Measurements from ENCODE around the gene TBCB. TPM values are rescaled to one million over a fixed set of nuclear protein-coding genes. Genes with fewer than 3 reads are reported as not detected.

Gene TBCB, protein sequence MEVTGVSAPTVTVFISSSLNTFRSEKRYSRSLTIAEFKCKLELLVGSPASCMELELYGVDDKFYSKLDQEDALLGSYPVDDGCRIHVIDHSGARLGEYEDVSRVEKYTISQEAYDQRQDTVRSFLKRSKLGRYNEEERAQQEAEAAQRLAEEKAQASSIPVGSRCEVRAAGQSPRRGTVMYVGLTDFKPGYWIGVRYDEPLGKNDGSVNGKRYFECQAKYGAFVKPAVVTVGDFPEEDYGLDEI
- 96.8 and 161 TPM in 2 replicates for total RNA-seq

DNA sequence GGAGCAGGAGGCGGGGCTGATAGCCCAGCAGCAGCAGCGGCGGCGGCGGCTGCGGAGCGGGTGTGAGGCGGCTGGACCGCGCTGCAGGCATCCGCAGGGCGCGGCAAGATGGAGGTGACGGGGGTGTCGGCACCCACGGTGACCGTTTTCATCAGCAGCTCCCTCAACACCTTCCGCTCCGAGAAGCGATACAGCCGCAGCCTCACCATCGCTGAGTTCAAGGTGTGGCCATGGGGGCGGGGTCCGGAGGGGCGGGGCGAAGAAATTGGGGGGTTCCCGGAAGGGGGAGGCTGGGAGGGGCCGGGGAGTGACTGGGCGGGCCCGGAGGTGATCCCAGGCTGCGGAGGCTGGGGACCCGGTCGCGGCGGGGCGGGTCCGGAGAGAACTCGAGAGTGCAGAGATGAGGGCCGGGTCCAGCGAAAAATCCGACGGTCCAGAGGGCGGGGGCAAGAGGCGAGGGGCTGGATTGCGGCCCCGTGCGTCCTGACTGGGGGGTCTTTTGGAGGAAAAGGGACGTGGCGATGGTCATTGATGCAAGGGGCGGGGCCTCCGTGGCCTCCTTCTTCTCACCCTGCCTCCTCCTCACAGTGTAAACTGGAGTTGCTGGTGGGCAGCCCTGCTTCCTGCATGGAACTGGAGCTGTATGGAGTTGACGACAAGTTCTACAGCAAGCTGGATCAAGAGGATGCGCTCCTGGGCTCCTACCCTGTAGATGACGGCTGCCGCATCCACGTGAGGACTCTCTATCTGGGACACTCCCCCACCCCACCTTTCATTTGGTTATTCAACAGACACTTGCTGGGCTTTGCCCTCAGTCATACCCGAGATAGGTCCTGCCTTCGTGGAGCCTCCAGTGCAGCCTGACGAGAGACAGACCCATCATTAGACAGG is at the start of gene TBCB:
Gene TBCB (plus strand): TSS at position 16 of the 891 bp plus-strand sequence. CDS start 93 bp downstream, at position 109.

DNA sequence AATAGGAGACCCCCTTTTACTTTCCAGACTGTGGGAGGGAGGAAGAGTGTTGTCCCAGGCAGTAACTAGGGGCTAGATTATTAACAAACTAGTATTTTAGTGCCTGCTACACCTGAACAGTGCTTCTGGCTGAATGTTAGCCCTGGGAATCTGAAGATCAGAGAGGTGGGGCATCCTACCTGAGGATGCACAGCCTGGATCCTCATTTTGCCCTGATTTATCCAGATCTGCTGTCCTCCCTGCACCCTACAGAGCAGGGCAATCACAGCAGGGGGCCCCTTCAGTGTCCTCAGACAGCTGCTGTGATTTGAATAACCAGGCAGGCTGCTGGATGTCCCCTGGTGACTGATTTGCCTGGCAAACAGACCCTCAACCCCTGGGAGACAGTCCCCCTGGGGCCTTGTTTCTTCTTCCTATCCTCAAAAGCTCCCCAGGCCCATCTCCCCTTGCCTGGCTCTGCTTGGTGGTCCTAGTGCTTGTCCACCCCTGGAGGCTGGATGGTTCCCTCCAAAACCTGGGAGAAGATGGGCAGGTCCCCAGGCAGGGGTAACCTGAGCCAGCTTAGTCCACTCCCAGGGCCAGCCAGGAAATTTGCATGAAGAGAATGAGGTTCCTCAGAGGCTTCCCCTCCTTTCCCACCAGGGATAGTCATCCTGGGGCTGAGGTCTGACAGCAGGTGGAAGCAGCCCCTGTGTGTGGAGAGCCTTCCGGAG is 4.6 kb upstream of the TBCB start, which contains the start of gene OVOL3:
Gene OVOL3 (plus strand): TSS at position 657 of the 713 bp plus-strand sequence. CDS start 60 bp downstream, outside the sequence.

DNA sequence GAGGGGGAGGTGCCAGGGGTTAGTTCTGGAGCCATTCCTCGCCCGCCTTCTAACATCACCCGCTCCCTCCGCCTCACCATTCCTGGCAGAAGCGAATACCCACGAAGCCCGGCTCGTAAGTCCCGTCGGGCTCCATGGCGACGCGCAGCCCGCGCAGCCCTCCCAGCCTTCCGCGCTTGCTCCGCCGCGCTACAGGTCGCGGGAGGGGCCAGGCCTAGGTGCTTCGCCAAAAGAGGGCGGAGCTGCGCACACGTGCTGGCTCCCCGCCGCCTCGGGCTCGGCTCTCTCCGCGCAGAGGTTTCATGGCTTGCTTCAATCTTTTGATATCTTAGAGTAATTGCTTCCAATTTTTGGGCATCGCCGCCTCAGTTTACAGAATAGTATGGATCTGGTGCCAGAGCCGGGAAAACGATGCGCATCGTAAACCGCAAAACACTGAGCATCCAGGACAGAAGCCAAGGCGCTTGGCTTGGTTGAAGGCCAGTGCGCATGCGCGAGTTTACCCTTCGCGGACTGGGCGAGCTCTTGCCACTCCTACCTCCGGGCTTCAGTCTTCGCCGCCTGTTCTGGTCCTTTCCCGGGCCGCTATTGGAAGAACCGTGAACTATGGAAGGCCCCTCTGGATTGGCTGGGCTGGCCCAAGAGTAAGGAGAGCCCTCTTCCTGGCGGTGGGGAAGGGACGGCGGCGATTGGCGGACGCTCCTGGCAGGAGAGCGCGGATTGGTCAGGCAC is 381 bp upstream of the TBCB start, which contains the start of gene POLR2I:
Gene POLR2I (minus strand): TSS at position 155 of the 732 bp plus-strand sequence. CDS start 19 bp downstream, at position 136.

DNA sequence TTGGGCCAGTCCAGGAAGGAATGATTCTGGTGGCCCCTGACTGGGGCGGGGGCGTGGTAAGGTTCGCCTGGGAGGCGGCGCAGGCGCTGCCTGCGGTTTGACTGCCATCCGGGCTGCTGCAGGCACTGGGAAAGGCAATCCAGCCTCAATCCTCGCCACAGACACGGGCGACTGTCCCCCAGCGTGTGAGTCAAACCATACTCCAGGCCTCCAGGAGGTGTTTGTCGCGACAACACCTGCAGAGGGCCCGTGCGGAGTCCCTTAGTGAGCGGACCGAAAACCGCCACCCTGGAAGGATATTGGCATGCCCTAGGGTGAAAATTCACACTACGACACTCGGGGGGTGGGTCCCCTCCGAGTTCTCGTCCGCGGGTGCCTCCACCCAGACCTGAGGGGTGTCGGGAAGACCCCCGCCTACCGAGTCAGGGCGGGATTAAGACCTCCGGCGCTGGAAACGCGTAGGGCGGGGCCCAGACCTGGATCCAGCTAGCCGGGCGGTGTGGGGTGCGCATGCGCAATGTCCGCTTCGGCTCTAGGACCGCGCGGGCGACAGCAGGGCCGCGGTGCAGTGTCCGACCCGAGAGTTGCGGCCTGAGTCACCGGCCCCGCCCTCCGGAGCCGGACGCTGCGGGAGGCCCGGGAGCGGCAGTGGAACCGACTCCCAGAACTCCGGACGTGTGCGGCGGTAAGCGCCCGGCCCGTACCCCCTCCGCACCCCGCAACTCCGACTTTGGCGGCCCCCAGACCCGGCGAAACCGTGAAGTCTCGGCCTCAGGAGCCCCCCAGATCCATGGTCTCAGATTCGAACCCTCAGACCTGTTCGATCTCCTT is 24.4 kb downstream of the TBCB start, which contains the start of gene CAPNS1:
Gene CAPNS1 (plus strand): TSS at position 594 of the 831 bp plus-strand sequence. CDS start 946 bp downstream, outside the sequence.

DNA sequence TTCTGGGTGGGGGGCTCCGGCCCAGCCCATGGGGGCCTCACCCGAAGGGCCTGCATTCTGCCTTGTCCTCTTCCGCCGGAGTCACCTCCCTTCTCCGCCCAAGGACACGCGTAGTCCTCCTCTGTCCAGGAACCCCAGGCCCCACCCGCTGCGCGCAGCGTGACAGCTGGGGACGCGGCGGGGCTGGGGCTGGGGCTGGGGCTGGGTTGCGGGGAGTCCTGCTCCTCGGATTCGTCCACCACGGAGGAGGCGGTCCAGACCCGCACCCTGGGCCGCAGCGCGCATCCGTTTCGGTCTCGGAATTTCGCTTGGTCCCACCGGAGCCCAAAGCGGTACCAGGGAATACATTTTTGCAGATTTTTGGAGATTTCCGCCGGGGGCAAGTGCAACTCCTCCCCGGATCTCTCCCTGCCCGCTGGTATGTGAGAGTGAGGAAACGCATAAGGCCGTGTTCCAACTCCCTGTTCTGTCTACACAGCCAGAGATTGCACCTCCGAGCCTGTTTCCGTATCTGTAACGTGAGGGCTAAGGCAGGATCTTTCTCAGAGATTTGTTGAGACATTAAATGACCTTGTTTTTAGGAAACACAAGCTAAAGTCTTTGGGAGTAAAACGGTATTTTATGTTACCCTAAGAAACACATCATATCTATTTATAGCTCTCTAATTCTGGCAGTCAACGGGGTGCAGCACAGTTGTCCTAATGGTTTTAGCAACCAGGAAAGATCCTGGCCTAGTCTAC is 37.3 kb downstream of the TBCB start, which contains the start of gene COX7A1:
Gene COX7A1 (minus strand): TSS at position 96 of the 740 bp plus-strand sequence. CDS start 40 bp downstream, at position 56.

Other genes with a start within 250 kb of the TBCB start
- 0.37 and 1.2 TPM in 2 replicates for gene APLP1, start 246.9 kb upstream of the TBCB start, total RNA-seq
- 4.4 and 6.1 TPM in 2 replicates for gene NFKBID, start 214.9 kb upstream of the TBCB start, total RNA-seq
- gene HCST, start 212.9 kb upstream of the TBCB start, total RNA-seq = 0.37 and 0.59 TPM in 2 replicates
- not detected in 2 replicates for gene TYROBP, start 207.2 kb upstream of the TBCB start, total RNA-seq
- gene LRFN3, start 179.1 kb upstream of the TBCB start, total RNA-seq = 3.9 and 4.0 TPM in 2 replicates
- 14.9 and 18.0 TPM in 2 replicates for gene SDHAF1, start 120.3 kb upstream of the TBCB start, total RNA-seq
- gene SYNE4, start 106.7 kb upstream of the TBCB start, total RNA-seq = under 0.01 TPM in 1 of 2 replicates, not detected in the other
- 12.7 and 14.3 TPM in 2 replicates for gene ALKBH6, start 101.3 kb upstream of the TBCB start, total RNA-seq
- gene CLIP3, start 82.6 kb upstream of the TBCB start, total RNA-seq = 5.5 and 6.2 TPM in 2 replicates
- 1.4 and 3.7 TPM in 2 replicates for gene THAP8, start 61.2 kb upstream of the TBCB start, total RNA-seq
- 4.0 and 9.6 TPM in 2 replicates for gene WDR62, start 60.6 kb upstream of the TBCB start, total RNA-seq
- not detected in 2 replicates for gene OVOL3, start 4.3 kb upstream of the TBCB start, total RNA-seq
- 51.8 and 59.2 TPM in 2 replicates for gene POLR2I, start 593 bp upstream of the TBCB start, total RNA-seq
- 343 and 389 TPM in 2 replicates for gene CAPNS1, start 24.6 kb downstream of the TBCB start, total RNA-seq
- 3.3 TPM in 2 replicates for gene COX7A1, start 37.0 kb downstream of the TBCB start, total RNA-seq
- 5.1 and 6.6 TPM in 2 replicates for gene ZNF565, start 99.2 kb downstream of the TBCB start, total RNA-seq
- gene ZNF146, start 99.6 kb downstream of the TBCB start, total RNA-seq = 50.7 and 66.1 TPM in 2 replicates